Endothelial cell of hepatic sinusoid (primary cell): ENCODE data around the gene FPGS.
"Not testable (repeated sequence)": the region's sequence is repeated elsewhere in the genome, so short reads cannot be mapped to it uniquely, and the experiment has no call there.

ENCODE experiments used
- in situ Hi-C: cut with HindIII; loops from 2 replicates; pipeline ENCODE4 v1.10.0; 2017; ENCODE audit warnings: low sequenced_read_pairs

Gene FPGS

GRCh38 chr9:127829205-127829906, 26.7 kb downstream of the FPGS start:
- in situ Hi-C loops: no loop called here

GRCh38 chr9:127832248-127832647, 29.6 kb downstream of the FPGS start:
- in situ Hi-C loops: no loop called here

GRCh38 chr9:127833555-127833954, 30.9 kb downstream of the FPGS start:
- in situ Hi-C loops: no loop called here

GRCh38 chr9:127835991-127836516, 33.4 kb downstream of the FPGS start:
- in situ Hi-C loops: no loop called here

- in situ Hi-C loops: not testable (repeated sequence)
Measured at GRCh38 chr9:127836561-127836960, 33.9 kb downstream of the FPGS start.

- in situ Hi-C loops: no loop called here
Measured at GRCh38 chr9:127837346-127837745, 34.7 kb downstream of the FPGS start.

- in situ Hi-C loops: no loop called here
Measured at GRCh38 chr9:127838375-127839078, 35.8 kb downstream of the FPGS start.

GRCh38 chr9:127841087-127841835, 38.6 kb downstream of the FPGS start:
- in situ Hi-C loops: no loop called here

GRCh38 chr9:127844821-127845359, 42.2 kb downstream of the FPGS start:
- in situ Hi-C loops: no loop called here

- in situ Hi-C loops: not testable (repeated sequence)
Measured at GRCh38 chr9:127845619-127846018, 42.9 kb downstream of the FPGS start.

- in situ Hi-C loops: no loop called here
Measured at GRCh38 chr9:127846443-127847177, 43.9 kb downstream of the FPGS start.

GRCh38 chr9:127847178-127847510, 44.5 kb downstream of the FPGS start:
- in situ Hi-C loops: no loop called here

- in situ Hi-C loops: no loop called here
Measured at GRCh38 chr9:127847833-127848755, 45.4 kb downstream of the FPGS start.

GRCh38 chr9:127848756-127849504, 46.2 kb downstream of the FPGS start:
- in situ Hi-C loops: no loop called here

- in situ Hi-C loops: loop anchor here (25.0 kb wide), 1 partner anchor 88 kb away; no protein-coding TSS in a partner anchor
Measured at GRCh38 chr9:127850286-127850830, 47.7 kb downstream of the FPGS start.

GRCh38 chr9:127852829-127853228, 50.1 kb downstream of the FPGS start:
- in situ Hi-C loops: loop anchor here (25.0 kb wide), 1 partner anchor 91 kb away; no protein-coding TSS in a partner anchor

GRCh38 chr9:127853312-127854183, 50.9 kb downstream of the FPGS start:
- in situ Hi-C loops: loop anchor here (25.0 kb wide), 1 partner anchor 91 kb away; no protein-coding TSS in a partner anchor
